ENCODE results near the gene SIM2. TPM values are rescaled to one million over a fixed set of nuclear protein-coding genes. Genes with fewer than 3 reads are reported as not detected.

Gene SIM2
- total and polyA plus RNA-seq, 3 donors from 2014 or later = 0.19 to 0.90 (median 0.71) TPM

DNA sequence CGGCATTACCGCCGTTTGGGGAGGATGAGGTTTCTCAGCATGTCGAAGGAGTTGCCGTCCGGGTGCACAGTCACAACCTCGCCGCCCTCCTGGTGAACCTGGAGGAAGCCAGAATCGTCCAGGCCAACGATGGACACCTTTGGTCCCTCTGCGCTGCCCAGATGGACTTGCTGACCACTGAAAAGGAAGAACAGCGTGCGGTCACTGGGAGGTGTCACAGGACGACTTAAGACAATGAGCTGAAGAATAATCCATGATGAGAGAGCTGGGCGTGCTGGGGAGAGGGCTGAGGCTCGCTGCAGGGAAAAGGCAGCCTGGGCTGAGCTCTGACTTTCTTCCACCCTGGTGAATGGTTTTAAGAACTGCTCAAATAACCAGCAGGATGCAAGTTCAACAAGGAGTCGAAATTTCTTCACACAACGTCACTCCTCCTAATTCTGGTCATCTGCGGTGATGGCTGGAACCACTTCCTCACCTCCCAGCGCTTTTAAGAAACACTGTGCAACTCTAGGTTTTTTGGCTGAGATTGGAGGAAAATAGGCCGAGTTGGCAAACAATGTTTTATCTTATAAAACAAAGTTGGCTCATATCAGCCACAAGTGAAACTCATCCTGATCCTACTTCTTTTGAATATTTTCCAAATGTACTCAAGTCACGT is 55.5 kb downstream of the SIM2 start:
- H3K4me3 ChIP-seq = no peak overlapping the region
- no peaks in the 10 kb centered on the region for H3K4me1 ChIP-seq
- no peaks in the 10 kb centered on the region for H3K27me3 ChIP-seq
- H3K27ac ChIP-seq = no peak overlapping the region
- WGBS, 2 donors = 87 to 88% methylated on average over 21 to 22 of the region's 22 CpGs
- H3K36me3 ChIP-seq (ENCODE audit: low read depth, missing control alignments) = no peaks in the 10 kb centered on the region
- TF ChIP-seq, protein P1, sequence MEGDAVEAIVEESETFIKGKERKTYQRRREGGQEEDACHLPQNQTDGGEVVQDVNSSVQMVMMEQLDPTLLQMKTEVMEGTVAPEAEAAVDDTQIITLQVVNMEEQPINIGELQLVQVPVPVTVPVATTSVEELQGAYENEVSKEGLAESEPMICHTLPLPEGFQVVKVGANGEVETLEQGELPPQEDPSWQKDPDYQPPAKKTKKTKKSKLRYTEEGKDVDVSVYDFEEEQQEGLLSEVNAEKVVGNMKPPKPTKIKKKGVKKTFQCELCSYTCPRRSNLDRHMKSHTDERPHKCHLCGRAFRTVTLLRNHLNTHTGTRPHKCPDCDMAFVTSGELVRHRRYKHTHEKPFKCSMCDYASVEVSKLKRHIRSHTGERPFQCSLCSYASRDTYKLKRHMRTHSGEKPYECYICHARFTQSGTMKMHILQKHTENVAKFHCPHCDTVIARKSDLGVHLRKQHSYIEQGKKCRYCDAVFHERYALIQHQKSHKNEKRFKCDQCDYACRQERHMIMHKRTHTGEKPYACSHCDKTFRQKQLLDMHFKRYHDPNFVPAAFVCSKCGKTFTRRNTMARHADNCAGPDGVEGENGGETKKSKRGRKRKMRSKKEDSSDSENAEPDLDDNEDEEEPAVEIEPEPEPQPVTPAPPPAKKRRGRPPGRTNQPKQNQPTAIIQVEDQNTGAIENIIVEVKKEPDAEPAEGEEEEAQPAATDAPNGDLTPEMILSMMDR (IDR thresholded peaks at IDR 0.05) = no peak
- TF ChIP-seq POLR2A (IDR thresholded peaks at IDR 0.05) = no peak
- no peak for DNase-seq
- intact Hi-C loops (cut with DNase I; ENCODE audit: low total_unique reads) = no loop called here
- no peaks in the 10 kb centered on the region for H3K9me3 ChIP-seq

DNA sequence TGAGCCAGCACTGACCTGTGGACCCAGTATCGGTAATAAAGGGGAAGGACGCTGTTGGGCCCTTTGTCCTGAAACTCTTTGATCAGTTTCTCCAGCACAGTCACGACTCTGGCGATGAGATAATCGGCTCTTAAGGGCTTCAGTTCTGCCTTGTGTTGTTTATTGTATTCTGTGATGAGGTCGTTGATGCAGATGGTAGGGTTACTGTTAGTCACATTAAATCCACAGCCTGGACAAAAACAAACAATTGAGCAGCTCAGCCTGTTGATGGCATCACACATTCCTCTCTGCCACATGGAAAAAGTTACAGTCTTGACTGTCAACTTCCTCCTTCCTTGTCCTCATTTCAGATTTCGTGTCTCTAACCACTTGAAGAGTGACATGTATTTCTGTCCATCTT is 57.6 kb downstream of the SIM2 start:
- H3K4me1 ChIP-seq = no peaks in the 10 kb centered on the region
- no peaks in the 10 kb centered on the region for H3K36me3 ChIP-seq (ENCODE audit: low read depth, missing control alignments)
- no peak overlapping the region for H3K4me3 ChIP-seq
- TF ChIP-seq POLR2A (IDR thresholded peaks at IDR 0.05) = no peak
- TF ChIP-seq, protein P1 (IDR thresholded peaks at IDR 0.05) = no peak
- no peak overlapping the region for H3K27ac ChIP-seq
- no peaks in the 10 kb centered on the region for H3K27me3 ChIP-seq
- 83 to 94% methylated on average over 7 of the region's 7 CpGs for WGBS, 2 donors
- H3K9me3 ChIP-seq = no peaks in the 10 kb centered on the region
- no peak for DNase-seq
- intact Hi-C loops (cut with DNase I; ENCODE audit: low total_unique reads) = no loop called here

DNA sequence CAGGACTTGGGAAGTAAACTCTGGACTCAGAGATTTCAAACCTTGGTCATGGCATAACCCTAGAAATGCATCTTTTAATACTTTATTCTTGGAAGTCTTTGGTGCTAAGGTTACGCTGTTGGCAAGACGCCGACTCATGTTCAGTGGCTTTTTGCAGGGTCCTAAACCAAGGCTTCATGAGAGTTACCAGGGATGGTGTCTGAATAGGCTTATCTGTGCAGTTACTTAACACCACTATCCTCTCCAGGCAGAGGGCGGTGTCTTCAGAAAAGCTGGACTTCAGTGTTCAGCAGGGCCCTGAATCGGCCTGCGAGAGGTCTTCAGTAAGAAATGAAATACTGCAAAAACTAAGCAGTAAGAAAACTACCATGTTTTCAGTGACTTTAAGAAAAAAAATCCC is 58.3 kb downstream of the SIM2 start:
- H3K9me3 ChIP-seq = no peaks in the 10 kb centered on the region
- no peaks in the 10 kb centered on the region for H3K4me1 ChIP-seq
- no peak for DNase-seq
- intact Hi-C loops (cut with DNase I; ENCODE audit: low total_unique reads) = no loop called here
- no peak overlapping the region for H3K27ac ChIP-seq
- TF ChIP-seq, protein P1 (IDR thresholded peaks at IDR 0.05) = no peak
- no peak for TF ChIP-seq POLR2A (IDR thresholded peaks at IDR 0.05)
- H3K27me3 ChIP-seq = no peaks in the 10 kb centered on the region
- 95 to 96% methylated on average over 6 of the region's 6 CpGs for WGBS, 2 donors
- H3K4me3 ChIP-seq = no peak overlapping the region
- no peaks in the 10 kb centered on the region for H3K36me3 ChIP-seq (ENCODE audit: low read depth, missing control alignments)

DNA sequence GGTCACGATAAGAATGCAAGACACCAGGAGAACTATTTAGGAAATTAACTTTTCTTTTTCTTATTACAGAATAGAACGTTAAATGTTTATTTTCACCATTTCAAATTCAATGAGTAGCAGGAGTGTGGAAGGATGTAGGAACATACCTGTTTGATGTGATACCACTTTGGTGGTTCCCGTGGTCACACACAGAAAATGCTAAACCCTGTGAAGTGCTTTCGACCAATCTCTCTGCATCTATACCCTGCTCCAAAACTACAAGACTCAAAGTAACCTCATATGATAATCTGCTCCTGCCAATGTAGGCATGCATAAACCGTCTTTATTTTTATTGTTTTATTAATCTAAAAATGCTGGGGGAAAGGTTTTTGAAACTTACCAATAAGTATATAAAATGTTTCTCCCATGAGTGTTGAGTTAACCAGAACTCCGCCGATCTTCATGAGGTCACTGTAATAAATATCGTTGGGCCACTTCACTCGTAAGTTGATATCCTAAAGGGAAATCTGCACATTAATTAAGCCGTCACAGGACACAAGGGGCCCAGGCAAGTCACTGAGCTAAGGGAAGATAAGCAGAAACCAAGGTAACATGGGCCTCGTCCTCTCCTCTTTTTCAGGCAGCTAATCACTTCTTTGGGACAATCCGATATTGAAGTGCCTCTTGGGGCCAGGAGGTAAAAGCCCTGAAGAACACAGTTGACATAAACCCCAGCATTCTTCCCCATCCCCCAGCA is 60.6 kb downstream of the SIM2 start:
- H3K27me3 ChIP-seq = no peaks in the 10 kb centered on the region
- no peak overlapping the region for H3K4me3 ChIP-seq
- 83 to 87% methylated on average over 12 of the region's 12 CpGs for WGBS, 2 donors
- intact Hi-C loops (cut with DNase I; ENCODE audit: low total_unique reads) = no loop called here
- no peak overlapping the region for H3K27ac ChIP-seq
- H3K4me1 ChIP-seq = no peaks in the 10 kb centered on the region
- H3K9me3 ChIP-seq = no peaks in the 10 kb centered on the region
- TF ChIP-seq POLR2A (IDR thresholded peaks at IDR 0.05) = no peak
- TF ChIP-seq, protein P1 (IDR thresholded peaks at IDR 0.05) = no peak
- H3K36me3 ChIP-seq (ENCODE audit: low read depth, missing control alignments) = no peaks in the 10 kb centered on the region
- DNase-seq = no peak

Data from testis (tissue), 3 donors.